ENCODE measurements around the gene ANKRD6.

The ANKRD6 gene

DNA sequence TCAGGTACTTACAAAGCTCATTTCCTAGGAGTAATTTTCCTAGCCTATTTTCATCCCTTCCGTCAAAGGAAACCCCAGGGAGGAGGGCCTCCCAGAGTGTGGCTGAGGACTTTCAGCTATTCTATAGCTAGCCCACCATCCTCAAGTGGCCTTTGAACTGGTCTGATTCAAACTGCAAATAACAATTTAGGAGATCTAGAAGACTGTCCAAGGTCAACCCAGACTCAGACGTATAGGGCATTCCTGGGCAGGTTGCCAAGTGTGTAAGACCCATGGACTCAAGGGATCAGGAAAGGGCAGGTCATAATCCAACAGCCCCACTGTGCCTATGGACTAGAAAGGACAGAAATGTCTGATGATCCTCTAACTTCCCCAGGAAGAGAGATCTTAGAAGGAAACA lies 18.7 kb upstream of the ANKRD6 start:
- DNase-seq, result no peak

- no peak for DNase-seq
Measured at GRCh38 chr6:89415185-89415584, 17.8 kb upstream of the ANKRD6 start.

- no peak for DNase-seq
Measured at GRCh38 chr6:89416796-89417195, 16.2 kb upstream of the ANKRD6 start.

GRCh38 chr6:89430201-89430962 lies 2.6 kb upstream of the ANKRD6 start:
- DNase-seq, result no peak

- DNase-seq, result peak; percentile 3
Measured at GRCh38 chr6:89433252-89434149, 549 bp downstream of the ANKRD6 start.

GRCh38 chr6:89434150-89434499 lies 1.2 kb downstream of the ANKRD6 start:
- no peak for DNase-seq

DNA sequence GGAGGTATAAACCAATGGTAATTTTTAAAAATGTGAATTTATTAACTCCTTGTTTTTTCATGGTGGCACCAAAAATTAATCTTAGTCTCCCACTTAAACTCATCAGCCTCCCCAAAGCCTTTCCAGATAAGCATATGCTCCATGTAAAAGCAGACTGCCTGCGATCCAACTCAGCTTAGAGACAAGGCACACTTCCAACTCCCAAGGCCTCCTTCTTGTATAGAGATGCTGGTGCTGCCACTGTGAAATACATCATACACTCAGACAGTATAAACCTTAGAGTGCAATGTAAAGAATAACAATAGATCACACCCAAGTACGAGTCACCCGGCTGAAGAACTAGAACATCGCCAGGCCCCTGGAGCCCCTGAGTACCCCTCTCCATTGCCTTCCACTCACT lies 2.0 kb downstream of the ANKRD6 start:
- DNase-seq, result no peak

GRCh38 chr6:89436226-89436625 lies 3.3 kb downstream of the ANKRD6 start:
- DNase-seq, result no peak

DNA sequence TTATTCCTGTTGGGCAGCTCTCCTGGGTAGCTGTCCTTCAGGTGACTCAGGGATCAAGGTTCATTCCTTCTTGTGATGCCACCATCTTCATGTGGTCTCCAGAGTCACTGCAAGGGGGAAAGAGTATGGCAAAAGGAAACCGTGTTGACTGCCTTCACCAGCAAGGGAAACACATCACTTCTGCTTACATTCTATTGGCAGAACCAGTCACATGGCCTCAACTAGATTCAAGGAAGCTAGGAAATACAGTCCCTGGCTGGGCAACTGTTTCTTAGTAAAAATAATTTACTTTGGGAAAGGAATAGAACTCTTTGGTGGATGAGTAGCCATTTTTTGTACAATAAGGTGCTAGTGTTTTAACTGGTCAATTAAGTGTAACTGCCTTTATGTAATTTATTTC lies 5.3 kb downstream of the ANKRD6 start:
- DNase-seq, result no peak

DNA sequence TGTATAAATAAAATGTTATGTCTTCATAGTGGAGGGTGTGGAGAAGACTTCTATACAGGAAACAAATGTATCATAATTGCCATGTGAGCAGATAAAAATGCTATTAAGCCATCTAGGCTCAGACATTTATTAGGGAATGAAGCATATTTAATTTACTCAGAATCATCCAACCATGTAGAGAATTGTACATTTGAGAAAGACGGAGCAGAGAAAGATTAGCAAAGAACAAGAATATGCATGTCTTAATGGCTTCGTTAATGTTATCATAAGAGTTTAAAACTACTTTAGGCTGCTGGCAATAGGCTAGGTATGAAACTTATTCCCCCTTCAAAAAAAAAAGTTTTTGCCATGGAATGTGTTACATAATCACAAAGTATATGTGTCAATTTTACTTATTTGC lies 6.1 kb downstream of the ANKRD6 start:
- no peak for DNase-seq

GRCh38 chr6:89440200-89440599 lies 7.2 kb downstream of the ANKRD6 start:
- no peak for DNase-seq

GRCh38 chr6:89443658-89444057 lies 10.7 kb downstream of the ANKRD6 start:
- DNase-seq, result no peak

DNA sequence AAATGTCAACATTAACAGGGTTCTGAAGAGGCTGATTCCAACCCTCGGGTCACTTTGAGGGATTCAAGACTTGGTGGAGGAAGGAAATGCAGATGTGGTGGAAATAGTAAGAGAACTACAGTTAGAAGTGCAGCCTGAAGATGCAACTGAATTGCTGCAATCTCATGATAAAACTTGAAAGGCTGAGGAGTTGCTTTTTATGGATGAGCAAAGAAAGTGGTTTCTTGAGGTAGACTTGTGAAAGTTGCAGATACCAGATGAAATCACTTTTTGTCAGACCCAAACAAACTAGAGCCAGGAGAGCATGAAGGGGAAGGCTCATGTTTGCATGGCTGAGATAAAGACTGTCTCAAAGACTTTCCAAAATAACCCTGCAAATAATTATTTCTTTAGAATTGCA lies 16.2 kb downstream of the ANKRD6 start:
- DNase-seq, result no peak

DNA sequence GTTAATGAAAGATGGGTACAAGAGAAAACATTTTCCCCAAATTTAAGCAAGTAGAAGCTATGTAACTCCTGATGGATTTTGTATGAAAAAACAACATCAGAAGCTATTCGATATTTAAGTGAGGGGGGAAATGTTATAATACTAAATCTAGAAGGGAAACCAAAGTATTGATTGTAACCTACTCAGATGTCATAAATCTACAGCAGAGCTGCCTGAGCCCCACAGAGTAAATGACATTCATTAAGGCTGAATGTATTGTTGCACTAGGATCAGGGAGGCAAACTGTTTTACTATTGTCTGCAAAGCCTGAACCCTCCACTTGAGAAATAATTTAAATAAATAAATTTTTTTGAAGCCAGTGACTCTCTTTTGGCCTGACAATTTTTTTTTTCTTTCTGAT lies 19.3 kb downstream of the ANKRD6 start:
- DNase-seq, result no peak

GRCh38 chr6:89454300-89454699 lies 21.3 kb downstream of the ANKRD6 start:
- DNase-seq, result no peak

DNA sequence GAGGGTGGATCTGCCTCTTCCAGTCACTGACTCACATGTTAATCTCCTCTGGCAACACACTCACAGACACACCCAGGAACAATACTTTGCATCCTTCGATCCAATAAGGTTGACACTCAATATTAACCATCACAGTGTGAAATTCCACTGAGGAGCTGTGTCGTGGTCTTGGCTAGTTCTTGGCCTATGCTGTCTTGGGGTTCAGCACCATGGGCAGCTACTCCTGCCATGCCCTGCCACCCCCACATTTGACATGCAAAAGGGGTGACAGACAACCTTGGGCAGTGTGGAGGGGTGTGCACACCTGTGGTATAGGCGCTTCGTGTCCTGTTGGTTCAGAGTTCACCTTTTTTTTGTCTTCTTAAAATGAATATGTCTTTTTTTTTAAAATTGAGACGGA lies 25.8 kb downstream of the ANKRD6 start:
- DNase-seq, result no peak

DNA sequence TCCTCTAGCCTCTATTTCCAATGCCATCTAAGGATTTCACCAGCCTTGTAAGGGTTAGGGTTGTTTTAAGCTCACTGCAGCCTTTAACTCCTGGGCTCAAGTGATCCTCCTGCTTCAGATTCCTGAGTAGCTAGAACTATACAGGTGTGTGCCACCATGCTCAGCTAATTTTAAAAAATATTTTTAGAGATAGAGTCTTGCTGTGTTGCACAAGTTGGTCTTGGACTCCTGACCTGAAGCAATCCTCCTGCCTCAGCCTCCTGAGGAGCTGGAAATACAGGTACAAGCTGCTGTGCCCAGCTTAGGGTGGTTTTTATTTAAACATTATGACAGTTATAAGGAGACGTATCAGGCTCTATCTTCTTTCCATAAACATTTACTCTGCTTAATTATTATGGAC lies 26.5 kb downstream of the ANKRD6 start:
- no peak for DNase-seq

GRCh38 chr6:89460713-89461112 lies 27.8 kb downstream of the ANKRD6 start:
- no peak for DNase-seq

DNA sequence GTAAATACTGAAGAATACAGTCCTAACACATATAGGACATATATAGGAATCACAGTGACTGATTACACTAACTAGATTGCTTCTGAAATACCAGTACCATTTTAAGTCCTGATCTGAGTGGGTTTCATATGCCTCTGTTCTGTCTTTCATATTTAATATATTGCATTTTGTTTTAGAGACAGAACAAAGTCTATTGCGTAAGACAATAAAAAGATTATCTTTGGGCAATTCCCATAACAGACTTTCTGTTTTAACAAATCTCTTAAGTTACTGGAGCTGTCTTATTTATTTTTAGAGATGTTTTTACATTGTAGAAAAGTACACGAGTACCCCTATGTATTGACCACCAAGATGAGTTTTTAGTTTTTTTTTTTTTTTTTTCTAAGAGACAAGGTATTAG lies 29.6 kb downstream of the ANKRD6 start:
- no peak for DNase-seq

DNA sequence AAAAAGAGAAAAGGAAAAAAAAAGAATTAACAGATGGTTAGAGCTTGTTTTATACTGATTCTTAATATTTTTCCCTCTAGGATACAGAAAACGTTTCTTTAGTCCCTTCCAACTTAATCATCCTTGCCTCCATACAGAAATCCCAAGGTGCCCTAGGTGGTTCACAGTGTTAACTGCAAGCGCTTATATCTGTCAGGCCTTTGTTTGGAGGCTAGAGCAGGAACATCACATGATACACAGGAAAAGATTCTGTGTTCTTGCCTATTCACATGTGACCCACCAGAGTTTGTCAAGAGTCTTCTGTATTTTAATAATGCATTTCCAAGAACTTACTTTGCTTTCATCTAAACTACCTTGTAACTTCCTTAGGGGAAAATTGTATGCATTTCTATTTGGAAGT lies 31.3 kb downstream of the ANKRD6 start:
- no peak for DNase-seq

DNA sequence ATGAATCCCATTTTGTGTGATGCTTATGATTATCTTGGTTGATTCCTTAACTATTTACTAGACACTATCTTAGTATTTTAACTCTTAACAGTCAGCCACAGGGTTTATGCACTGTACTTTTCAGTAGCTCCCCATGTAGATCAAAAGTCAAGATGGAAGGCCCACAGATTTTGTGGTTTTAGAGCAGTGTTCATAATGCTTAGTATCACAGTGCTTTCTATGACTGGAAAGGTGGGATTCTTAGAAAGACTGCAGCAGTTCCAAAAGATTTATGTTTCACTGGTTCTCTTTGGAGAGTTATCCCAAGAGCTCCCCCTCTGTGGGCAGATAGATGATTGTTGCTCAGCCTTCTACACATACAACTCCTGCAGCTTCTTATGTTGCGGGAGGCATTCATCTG lies 34.5 kb downstream of the ANKRD6 start:
- DNase-seq, result no peak

DNA sequence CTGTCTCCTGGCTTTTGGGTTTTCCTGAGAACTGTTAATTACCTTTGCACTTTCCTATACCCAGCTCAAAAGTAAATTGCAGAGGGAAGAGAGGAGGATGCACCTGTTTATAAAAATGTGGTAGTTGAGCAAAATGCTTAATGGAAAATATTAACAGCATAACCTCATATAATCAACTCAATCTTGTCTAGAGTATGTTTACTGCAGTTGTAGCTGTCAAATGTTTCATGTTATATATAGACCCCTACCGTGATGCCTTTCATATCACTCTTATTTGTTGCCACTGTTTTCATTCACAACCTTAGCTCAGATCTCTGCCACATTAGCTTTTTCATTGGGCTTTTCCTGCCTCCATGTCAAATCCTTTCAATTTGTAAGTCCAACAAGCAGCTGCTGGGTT lies 36.0 kb downstream of the ANKRD6 start:
- DNase-seq, result no peak

DNA sequence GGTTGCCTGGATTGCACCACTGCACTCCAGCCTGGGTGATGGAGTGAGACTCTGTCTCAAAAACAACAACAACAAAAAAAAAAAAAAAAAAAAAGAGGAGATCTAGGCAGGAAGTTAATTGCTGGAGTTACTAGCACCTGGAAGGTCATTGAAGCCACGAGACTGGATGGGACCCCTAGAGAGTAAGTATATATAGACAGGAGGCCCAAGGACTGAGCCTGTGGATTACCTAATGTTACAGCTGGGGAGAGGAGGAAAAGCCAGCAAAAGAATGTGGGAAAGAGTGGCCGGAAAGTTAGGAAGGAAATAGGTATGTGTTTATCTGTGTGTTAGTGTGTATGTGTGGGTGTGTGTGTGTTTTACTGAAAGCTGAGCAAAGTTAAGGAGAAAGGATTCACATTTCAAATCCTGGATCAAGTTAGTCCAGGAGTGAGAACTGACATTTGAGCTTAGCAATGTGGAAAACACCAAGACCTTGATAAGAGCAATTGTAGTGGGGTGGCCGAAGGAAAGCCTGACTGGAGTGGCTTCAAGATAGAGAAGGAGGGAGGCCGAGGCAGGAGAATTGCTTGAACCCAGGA lies 38.4 kb downstream of the ANKRD6 start:
- DNase-seq, result no peak

DNA sequence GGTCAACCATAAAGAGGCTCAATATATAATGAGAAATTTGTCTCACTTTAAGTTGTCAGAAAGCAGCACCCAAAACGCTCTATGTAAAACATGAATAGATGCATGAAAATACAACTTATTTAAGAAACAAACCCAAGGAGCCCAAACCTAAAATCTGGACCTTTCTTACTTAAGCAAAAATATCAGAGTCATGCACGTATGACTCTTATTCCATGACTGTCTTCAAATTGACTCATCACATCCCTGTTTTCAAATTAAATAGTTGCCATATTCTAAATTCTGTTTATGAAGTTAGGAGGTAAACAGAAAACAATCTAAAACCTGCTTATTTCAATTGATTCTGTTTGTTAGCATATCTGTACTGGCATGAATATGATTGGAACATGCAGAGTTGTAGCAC lies 42.1 kb downstream of the ANKRD6 start:
- no peak for DNase-seq
